ENCODE results near the gene SLC6A12. TPM values are rescaled to one million over a fixed set of nuclear protein-coding genes. Genes with fewer than 3 reads are reported as not detected.

Gene SLC6A12
- total and polyA plus RNA-seq, 2 donors (not counting 3 experiments of a cell fraction or from before 2014, with no cell fraction given): not detected

GRCh38 chr12:209851-210250 is 4.1 kb downstream of the SLC6A12 start:
- Histone ChIP-seq H2AFZ (ENCODE audit: low read depth, low read length) (no peak overlapping the region), H3K27me3 (ENCODE audit: control insufficient read depth in 2 of 2, insufficient read depth in 2 of 2, low read length in 2 of 2) (peaks cover 0 to 3% of the 10 kb centered on the region in 2 experiments), H3K36me3 (ENCODE audit: control insufficient read depth in 2 of 2, extremely low read depth in 1 of 2, insufficient read depth in 2 of 2, low read length in 2 of 2) (no peaks in the 10 kb centered on the region), H3K9me1 (replicated peaks; ENCODE audit: control insufficient read depth, extremely low read depth, insufficient read depth, low read length) (no peaks in the 10 kb centered on the region), H3K9ac (replicated peaks; ENCODE audit: extremely low read depth, insufficient read depth, low read length) (no peak overlapping the region), H3K27ac (ENCODE audit: insufficient read depth, low read depth, low read length) (no peak overlapping the region), H4K20me1 (replicated peaks; ENCODE audit: control insufficient read depth, extremely low read depth, insufficient read depth, low read length) (no peaks in the 10 kb centered on the region), H3K4me2 (ENCODE audit: insufficient read depth, low read length) (no peak overlapping the region), H3K9me3 (replicated peaks; ENCODE audit: control insufficient read depth, insufficient read depth, low read length) (no peaks in the 10 kb centered on the region), H3K4me3 (replicated peaks in 1 of 3; ENCODE audit: insufficient read depth in 1 of 3, low read depth in 1 of 3, low read length in 3 of 3) (no peak overlapping the region), H3K4me1 (ENCODE audit: control insufficient read depth, extremely low read depth, insufficient read depth, low read length) (no peaks in the 10 kb centered on the region), H3K79me2 (ENCODE audit: control insufficient read depth, insufficient read depth, low read length) (no peaks in the 10 kb centered on the region)
- BruUV-seq (replicated peaks): no TSS peak
- TF ChIP-seq POLR2A (IDR thresholded peaks at IDR 0.05; ENCODE audit: low read depth, low read length) (no peak), POLR2AphosphoS5 (IDR thresholded peaks at IDR 0.05; ENCODE audit: insufficient read depth, low read depth, low read length) (no peak), MYC (IDR thresholded peaks at IDR 0.05; ENCODE audit: low read depth, low read length) (no peak), CTCF (IDR thresholded peaks at IDR 0.05; ENCODE audit: extremely low read depth in 1 of 2, insufficient read depth in 1 of 2, low read depth in 1 of 2, low read length in 2 of 2) (no peak), FOS (IDR thresholded peaks at IDR 0.05; ENCODE audit: borderline replicate concordance, insufficient read depth, low read length) (no peak), GATA2 (IDR thresholded peaks at IDR 0.05; ENCODE audit: insufficient read depth, insufficient read length, low read depth, low read length) (no peak), MAX (IDR thresholded peaks at IDR 0.05; ENCODE audit: insufficient read depth, insufficient read length) (no peak)
- intact Hi-C loops (cut with micrococcal nuclease) (no loop called here), dilution Hi-C loops (cut with MboI; ENCODE audit: extremely low pct_ligation_motif_present, low sequenced_read_pairs) (no loop called here)
- FAIRE-seq (no peak), DNase-seq (ENCODE audit: low read depth, low spot score) (no peak)
- POLR2A ChIA-PET: no interaction called here
- CTCF ChIA-PET: interaction anchor here (0.9 kb wide), 1 partner anchor 21 kb away, joined by 3 read pairs; no protein-coding TSS in a partner anchor

Measured in endothelial cell of umbilical vein (primary cell).